GM12892 (cell line): Measurements from ENCODE around the gene EDAR.
A peak's percentile ranks its signal among the peaks of the same experiment; 100 is the strongest.

Source experiments
- DNase-seq: peaks from one replicate; pipeline ENCODE4 v3.0.0; 2011; ENCODE audit not compliant: insufficient read length
- FAIRE-seq: peaks from 2 replicates; lab custom pipeline; 2011; peaks lifted over from hg19 to GRCh38; lab: Jason Lieb, UNC
- POLR2A ChIP-seq: IDR thresholded peaks from 2 replicates; pipeline ENCODE4 v1.6.1; 2011; ENCODE audit warnings: low read depth, low read length, control low read depth
- POLR2AphosphoS5 ChIP-seq: IDR thresholded peaks from 2 replicates; pipeline ENCODE4 v1.6.1; 2011; ENCODE audit warnings: low read depth, low read length, control low read depth
- TAF1 ChIP-seq: IDR thresholded peaks from 2 replicates; pipeline ENCODE4 v1.6.1; 2011; ENCODE audit warnings: low read depth, mild to moderate bottlenecking, control low read depth, low read length, borderline replicate concordance

The EDAR gene

GRCh38 chr2:108943751-108944150, 45.3 kb downstream of the EDAR start:
- DNase-seq (no peak), FAIRE-seq (no peak)
- TF ChIP-seq TAF1 (no peak), POLR2A (no peak), POLR2AphosphoS5 (no peak)

- no peak for TF ChIP-seq TAF1
- no peak for TF ChIP-seq POLR2AphosphoS5
- no peak for TF ChIP-seq POLR2A
- FAIRE-seq = no peak
These were observed 46.1 kb downstream of the EDAR start for GRCh38 chr2:108942888-108943287.

GRCh38 chr2:108942231-108942825, 46.7 kb downstream of the EDAR start:
- TF ChIP-seq TAF1 = no peak
- TF ChIP-seq POLR2A = no peak
- no peak for TF ChIP-seq POLR2AphosphoS5
- no peak for FAIRE-seq
- no peak for DNase-seq

More at GRCh38 chr2:108942888-108943287, 46.1 kb downstream of the EDAR start:
- no peak for DNase-seq

- DNase-seq (no peak), FAIRE-seq (no peak)
- TF ChIP-seq POLR2A (no peak), TAF1 (no peak), POLR2AphosphoS5 (no peak)
These were observed 47.3 kb downstream of the EDAR start for GRCh38 chr2:108941767-108942166.

- TF ChIP-seq TAF1 (no peak), POLR2A (no peak), POLR2AphosphoS5 (no peak)
- FAIRE-seq = no peak
- DNase-seq = no peak
These were observed 47.8 kb downstream of the EDAR start for GRCh38 chr2:108941161-108941665.

- FAIRE-seq = no peak
- TF ChIP-seq TAF1 = no peak
- TF ChIP-seq POLR2AphosphoS5 = no peak
- no peak for TF ChIP-seq POLR2A
These were observed 48.9 kb downstream of the EDAR start for GRCh38 chr2:108940156-108940555.

GRCh38 chr2:108938077-108938710, 50.8 kb downstream of the EDAR start:
- TF ChIP-seq TAF1 = no peak
- no peak for TF ChIP-seq POLR2A
- no peak for TF ChIP-seq POLR2AphosphoS5
- DNase-seq (no peak), FAIRE-seq (no peak)

More at GRCh38 chr2:108940156-108940555, 48.9 kb downstream of the EDAR start:
- DNase-seq = no peak

GRCh38 chr2:108937367-108938017, 51.5 kb downstream of the EDAR start:
- no peak for DNase-seq
- TF ChIP-seq POLR2AphosphoS5 (no peak), POLR2A (no peak), TAF1 (no peak)
- peak; percentile 30 for FAIRE-seq

- TF ChIP-seq TAF1 = no peak
- TF ChIP-seq POLR2A = no peak
- no peak for TF ChIP-seq POLR2AphosphoS5
- FAIRE-seq (no peak), DNase-seq (no peak)
These were observed 52.2 kb downstream of the EDAR start for GRCh38 chr2:108936866-108937265.

- FAIRE-seq (no peak), DNase-seq (no peak)
- TF ChIP-seq TAF1 (no peak), POLR2A (no peak), POLR2AphosphoS5 (no peak)
These were observed 52.8 kb downstream of the EDAR start for GRCh38 chr2:108936076-108936864.

- TF ChIP-seq TAF1 (no peak), POLR2AphosphoS5 (no peak), POLR2A (no peak)
- DNase-seq = no peak
- FAIRE-seq = no peak
These were observed 53.7 kb downstream of the EDAR start for GRCh38 chr2:108935271-108935741.
